Esophagus muscularis mucosa (tissue), 4 donors: Measurements from ENCODE around the gene TMCO1.

Experiments
- EP300 ChIP-seq: sonication (generic); formaldehyde crosslinking; IDR thresholded peaks from one replicate; pipeline ENCODE4 v1.6.1; 2017; ENCODE audit warnings: antibody characterized with exemption
- POLR2A ChIP-seq: fragments of 450-650 bp; IDR thresholded peaks from one replicate; pipeline ENCODE4 v1.6.1; 2017; ENCODE audit warnings: antibody characterized with exemption, moderate library complexity, mild to moderate bottlenecking, low read depth
- POLR2AphosphoS5 ChIP-seq, 2 donors: sonication (generic); formaldehyde crosslinking; IDR thresholded peaks; one replicate each; pipeline ENCODE4 v1.6.1; 2017; ENCODE audit warnings: antibody characterized with exemption in 2 of 2
- TF ChIP-seq, protein P1 (sequence below), 3 experiments: fragments of 200-600 bp in 2 of 3; fragments of 450-650 bp in 1 of 3; sonication (generic) in 2 of 3; IDR thresholded peaks; one replicate each; pipeline ENCODE4 v1.5.1; 2017 to 2019; ENCODE audit warnings: antibody characterized with exemption in 3 of 3, mild to moderate bottlenecking in 2 of 3, moderate library complexity in 1 of 3

DNA sequence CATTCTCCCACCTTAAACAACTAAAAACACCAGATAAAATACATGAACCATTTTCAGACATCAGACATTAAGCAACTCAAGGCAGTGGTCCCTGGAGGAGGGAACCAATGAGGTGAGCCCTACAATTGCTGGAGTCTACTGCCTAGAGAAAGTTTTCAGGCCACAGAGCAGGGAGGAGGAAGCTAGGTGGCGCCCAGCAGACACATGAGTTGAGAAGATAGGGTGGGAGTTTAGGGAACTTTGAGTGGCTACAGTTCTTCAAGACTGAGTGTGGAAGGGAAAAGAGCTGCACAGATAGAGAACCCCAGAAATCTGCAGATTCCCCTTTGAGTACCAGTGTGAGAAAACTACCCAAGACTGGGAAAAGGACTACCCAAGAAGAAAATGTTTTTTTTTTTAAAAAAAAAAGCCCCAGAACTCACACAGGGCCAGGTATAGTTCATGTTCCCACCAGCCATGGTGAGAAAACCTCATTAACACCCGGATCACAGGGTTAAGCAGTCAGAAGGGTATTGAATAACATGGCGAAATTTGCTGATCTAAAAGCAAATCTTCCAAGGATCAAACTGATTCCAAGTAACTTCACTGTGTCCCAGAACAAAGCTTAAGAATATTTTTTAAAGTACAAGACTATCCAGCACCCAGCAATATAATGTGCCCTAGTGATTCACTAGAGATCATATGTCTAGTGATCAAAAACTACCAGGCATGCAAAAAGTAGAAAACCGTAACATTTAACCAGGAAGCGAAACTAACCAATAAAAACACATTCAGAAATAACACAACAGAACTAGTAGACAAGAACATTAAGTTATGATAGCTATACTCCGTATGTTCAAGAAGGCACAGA is 82.3 kb downstream of the TMCO1 start:
- TF ChIP-seq, protein P1, sequence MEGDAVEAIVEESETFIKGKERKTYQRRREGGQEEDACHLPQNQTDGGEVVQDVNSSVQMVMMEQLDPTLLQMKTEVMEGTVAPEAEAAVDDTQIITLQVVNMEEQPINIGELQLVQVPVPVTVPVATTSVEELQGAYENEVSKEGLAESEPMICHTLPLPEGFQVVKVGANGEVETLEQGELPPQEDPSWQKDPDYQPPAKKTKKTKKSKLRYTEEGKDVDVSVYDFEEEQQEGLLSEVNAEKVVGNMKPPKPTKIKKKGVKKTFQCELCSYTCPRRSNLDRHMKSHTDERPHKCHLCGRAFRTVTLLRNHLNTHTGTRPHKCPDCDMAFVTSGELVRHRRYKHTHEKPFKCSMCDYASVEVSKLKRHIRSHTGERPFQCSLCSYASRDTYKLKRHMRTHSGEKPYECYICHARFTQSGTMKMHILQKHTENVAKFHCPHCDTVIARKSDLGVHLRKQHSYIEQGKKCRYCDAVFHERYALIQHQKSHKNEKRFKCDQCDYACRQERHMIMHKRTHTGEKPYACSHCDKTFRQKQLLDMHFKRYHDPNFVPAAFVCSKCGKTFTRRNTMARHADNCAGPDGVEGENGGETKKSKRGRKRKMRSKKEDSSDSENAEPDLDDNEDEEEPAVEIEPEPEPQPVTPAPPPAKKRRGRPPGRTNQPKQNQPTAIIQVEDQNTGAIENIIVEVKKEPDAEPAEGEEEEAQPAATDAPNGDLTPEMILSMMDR (IDR thresholded peaks at IDR 0.05) = no peak
- TF ChIP-seq POLR2AphosphoS5 (IDR thresholded peaks at IDR 0.05) (no peak), POLR2A (no peak), EP300 (no peak)
